GM18502 (cell line): Measurements from ENCODE around the gene DEAF1.

Experiments used
- ATAC-seq: cut with Tn5 transposase; IDR thresholded peaks from one replicate; pipeline ENCODE4 v1.9.1; 2021; ENCODE audit warnings: mild to moderate bottlenecking; ENCODE audit not compliant: unreplicated experiment, poor library complexity

The DEAF1 gene

DNA sequence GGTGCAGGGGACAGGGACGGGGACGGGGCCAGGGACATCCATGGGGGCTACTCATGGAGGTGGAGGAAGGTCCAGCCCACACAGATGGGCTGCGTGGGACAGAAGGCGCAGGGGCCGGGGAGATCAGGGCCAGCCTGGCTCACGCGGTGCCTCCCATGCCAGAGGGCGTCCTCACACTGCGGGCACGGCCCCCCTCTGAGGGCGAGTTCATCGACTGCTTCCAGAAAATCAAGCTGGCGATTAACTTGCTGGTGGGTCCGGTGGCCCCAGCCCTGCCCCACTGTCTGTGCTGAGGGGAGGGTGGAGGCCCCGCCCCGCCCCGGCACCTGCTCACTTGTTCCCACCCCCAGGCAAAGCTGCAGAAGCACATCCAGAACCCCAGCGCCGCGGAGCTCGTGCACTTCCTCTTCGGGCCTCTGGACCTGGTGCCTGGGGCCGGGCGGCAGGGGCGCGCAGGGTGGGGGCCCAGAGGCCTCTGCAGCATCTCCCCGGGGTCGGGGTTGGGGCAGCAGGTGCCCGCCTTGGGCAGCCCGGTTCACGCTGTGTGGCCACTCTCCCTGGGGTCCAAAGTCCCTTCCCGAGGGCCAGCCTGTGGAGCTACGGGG lies 26.8 kb upstream of the DEAF1 start:
- no peak for ATAC-seq

- no peak for ATAC-seq
Observed at GRCh38 chr11:721247-721740, 26.3 kb upstream of the DEAF1 start.

- no peak for ATAC-seq
Observed at GRCh38 chr11:720642-721246, 25.7 kb upstream of the DEAF1 start.

GRCh38 chr11:720017-720641 lies 25.1 kb upstream of the DEAF1 start:
- ATAC-seq: no peak

DNA sequence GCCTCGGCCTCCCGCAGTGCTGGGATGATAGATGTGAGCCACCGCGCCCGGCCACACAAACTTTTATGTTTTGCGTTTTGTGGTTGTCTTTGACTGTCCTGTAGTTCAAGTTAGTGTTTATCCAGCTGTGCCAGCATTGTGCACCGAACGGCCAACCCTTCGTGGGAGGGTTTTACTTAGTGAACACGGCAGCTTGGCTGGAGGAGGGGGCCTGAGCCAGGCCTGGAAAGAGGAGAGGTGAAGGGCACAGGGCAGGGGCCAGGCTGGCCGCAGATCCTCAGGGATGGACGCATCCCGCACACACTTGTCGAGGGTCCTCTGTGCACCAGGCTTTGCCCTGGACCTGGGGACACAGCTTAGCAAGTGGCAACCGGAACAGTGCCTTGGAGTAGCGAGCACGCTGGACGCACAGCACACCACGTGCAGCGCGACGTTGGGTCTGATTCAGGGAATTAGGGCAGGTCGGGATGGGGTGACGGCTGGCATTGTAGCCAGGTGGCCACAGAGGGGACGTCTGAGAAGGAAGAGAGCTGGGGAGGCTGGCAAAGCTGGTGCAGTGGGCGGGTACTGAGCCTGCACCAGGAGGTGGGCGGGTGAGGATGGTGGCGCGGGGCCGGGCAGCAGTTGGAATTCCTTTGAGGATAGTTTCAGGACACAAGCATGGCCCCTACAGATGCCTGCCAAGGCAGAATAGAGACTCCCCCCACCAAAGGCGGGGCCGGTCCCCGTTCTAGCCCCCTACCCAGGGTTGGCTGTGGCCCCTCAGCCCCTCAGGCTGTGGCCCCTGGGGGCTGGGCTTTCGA lies 24.4 kb upstream of the DEAF1 start:
- no peak for ATAC-seq

DNA sequence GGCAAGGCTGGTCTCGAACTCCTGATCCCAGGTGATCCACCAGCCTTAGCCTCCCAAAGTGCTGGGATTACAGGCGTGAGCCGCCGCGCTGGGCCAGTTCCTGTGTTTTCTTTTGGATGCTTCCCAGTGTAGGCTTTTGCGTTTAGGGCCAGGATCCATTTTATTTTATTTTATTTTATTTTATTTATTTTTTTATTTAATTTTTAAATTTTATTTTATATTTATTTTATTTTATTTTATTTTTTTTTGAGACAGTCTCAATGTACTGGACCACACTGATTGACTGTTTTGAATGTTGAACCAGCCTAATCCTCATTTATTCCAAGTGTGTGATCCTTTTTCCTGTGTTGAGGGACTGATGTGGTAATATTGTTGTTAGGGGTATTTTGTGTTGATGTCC lies 19.4 kb upstream of the DEAF1 start:
- ATAC-seq: no peak

- no peak for ATAC-seq
Observed at GRCh38 chr11:709109-709997, 14.3 kb upstream of the DEAF1 start.

GRCh38 chr11:708511-708910 lies 13.5 kb upstream of the DEAF1 start:
- ATAC-seq: no peak

DNA sequence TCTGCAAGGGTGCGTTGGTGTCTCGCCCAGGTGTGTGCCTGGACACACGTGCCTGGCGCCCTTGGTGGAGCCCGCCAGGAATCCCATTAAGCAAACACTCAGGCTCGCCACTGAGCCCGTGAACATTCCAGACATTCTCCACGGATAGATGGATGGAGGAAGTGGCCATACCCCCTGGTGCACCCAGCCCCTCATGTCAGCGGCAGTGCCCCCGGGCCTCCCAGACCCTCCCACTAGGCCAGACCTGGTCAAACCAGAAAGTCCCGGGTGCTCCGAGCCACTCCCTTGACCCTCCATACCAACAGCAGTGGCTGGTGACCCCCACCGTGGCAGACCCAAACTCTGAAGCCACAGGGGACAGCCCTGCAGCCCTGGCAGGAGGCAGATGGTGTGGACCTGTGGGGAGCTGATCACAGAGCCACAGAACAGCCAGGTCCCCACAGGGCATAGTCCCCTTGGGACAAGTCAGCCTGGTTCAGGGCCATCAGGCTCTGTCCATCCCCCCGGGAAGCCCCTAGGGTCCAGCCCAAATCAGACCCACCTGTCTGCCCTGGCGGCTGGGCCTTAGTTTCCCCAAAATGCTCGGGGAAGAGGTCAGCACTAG lies 12.9 kb upstream of the DEAF1 start:
- ATAC-seq: no peak

DNA sequence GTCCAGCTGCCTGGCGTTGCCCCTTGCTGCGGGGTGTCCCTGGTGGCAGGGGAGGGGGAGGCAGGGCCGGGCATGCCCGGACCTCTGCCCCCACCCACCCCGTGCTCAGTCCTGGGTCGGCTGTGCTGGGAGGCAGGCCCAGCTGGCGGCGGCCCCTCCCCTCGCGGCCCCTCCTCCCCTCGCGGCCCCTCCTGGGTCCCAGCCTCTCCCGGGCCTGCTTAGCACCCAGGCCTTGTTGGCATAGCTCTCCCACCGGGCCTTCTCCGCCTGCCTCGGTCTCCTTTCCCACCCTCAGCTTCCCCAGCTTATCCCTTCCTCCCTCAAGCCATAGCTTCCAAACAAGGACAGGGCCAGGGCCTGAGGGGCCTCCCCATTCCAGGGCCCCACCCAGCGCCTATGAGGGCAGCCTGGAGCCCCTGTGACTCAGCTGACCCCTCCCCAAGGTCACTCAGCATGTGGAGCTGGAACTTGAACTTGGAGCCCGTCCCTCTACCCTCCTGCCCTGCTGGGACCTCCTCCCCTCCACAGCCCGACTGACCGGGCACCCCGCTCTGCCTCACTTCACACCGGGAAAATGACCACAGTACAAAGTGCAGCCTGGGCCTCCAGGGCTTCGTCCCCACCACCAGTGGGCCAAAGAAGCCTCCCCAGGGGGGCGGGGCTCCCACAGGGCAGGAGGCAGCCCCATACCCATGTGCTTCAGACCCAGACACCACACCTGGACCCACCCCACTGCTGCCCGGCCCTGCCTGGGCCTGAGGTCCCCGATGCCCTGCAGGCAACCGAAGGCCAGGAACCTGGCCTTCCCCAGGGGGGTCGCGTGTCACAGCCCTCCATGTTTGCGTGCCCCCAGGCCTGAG lies 12.2 kb upstream of the DEAF1 start:
- no peak for ATAC-seq

DNA sequence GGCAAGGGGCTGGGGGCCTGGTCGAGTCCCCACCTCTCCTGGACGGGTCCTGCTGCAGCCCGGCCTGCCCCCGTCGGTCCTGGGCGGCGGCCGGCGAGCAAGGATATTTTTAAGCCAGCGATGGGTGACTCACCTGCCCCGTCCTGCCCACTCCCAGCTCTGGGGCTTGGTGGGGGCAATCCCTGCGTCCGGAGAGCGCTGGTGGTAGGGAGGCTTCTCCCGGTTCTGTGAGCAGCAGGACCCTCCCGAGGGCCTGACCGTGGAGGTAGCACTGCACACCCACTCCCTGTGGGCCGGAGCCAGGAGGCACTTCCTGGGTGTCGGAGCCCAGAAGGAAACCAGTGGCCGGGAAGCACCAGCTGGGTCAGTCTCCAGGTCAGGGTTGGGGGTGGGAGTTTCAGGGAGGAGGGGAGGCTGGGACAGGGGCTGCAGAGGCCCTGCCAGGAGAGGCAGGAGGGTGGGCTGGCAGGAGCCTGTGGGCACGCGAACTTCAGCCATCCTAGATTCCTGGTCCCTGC lies 11.5 kb upstream of the DEAF1 start:
- ATAC-seq: no peak

- no peak for ATAC-seq
Observed at GRCh38 chr11:705646-706438, 10.8 kb upstream of the DEAF1 start, which contains the start of gene EPS8L2. TSS of gene EPS8L2 (plus strand) at chr11:706231. CDS start at chr11:709408, 3,177 bp downstream.

- ATAC-seq: no peak
Observed at GRCh38 chr11:704781-705645, 10.0 kb upstream of the DEAF1 start.

- no peak for ATAC-seq
Observed at GRCh38 chr11:704228-704674, 9.2 kb upstream of the DEAF1 start.

- no peak for ATAC-seq
Observed at GRCh38 chr11:703506-703905, 8.5 kb upstream of the DEAF1 start.
